Neural progenitor cell (in vitro differentiated cells): ENCODE measurements around the gene PPP2R5C. TPM values are rescaled to one million over a fixed set of nuclear protein-coding genes. Genes with fewer than 3 reads are reported as not detected.

Experiments
- DNase-seq: peaks from one replicate; pipeline ENCODE4 v3.0.0-alpha.2; 2016; ENCODE audit warnings: low spot score
- H2AFZ ChIP-seq: fragments of 200-600 bp; sonication (generic); replicated peaks from 2 replicates; pipeline ENCODE4 v1.6.1; 2016; ENCODE audit warnings: antibody characterized with exemption
- H3F3A ChIP-seq: fragments of 200-600 bp; sonication (generic); 2 replicates; pipeline ENCODE4 v1.6.1; 2016; ENCODE audit warnings: antibody characterized with exemption, low read depth
- H3K27ac ChIP-seq: fragments of 200-600 bp; sonication (generic); 2 replicates; pipeline ENCODE4 v1.5.1; 2016; ENCODE audit warnings: mild to moderate bottlenecking
- H3K27me3 ChIP-seq: fragments of 200-600 bp; sonication (generic); 2 replicates; pipeline ENCODE4 v1.6.1; 2016; ENCODE audit warnings: mild to moderate bottlenecking, moderate library complexity
- H3K36me3 ChIP-seq: fragments of 200-600 bp; sonication (generic); 2 replicates; pipeline ENCODE4 v1.5.1; 2016
- H3K4me1 ChIP-seq: fragments of 200-600 bp; sonication (generic); 2 replicates; pipeline ENCODE4 v1.6.1; 2016; ENCODE audit warnings: mixed run types
- H3K4me2 ChIP-seq: fragments of 200-600 bp; sonication (generic); 2 replicates; pipeline ENCODE4 v1.6.1; 2016
- H3K4me3 ChIP-seq: fragments of 200-600 bp; sonication (generic); 2 replicates; pipeline ENCODE4 v1.5.1; 2016
- H3K79me2 ChIP-seq: fragments of 200-600 bp; sonication (generic); 2 replicates; pipeline ENCODE4 v1.6.1; 2016; ENCODE audit warnings: low read depth
- H3K9ac ChIP-seq: fragments of 200-600 bp; sonication (generic); 2 replicates; pipeline ENCODE4 v1.6.1; 2016
- H3K9me3 ChIP-seq: fragments of 200-600 bp; sonication (generic); 2 replicates; pipeline ENCODE4 v1.5.1; 2016; ENCODE audit warnings: low read depth
- H4K20me1 ChIP-seq: fragments of 200-600 bp; sonication (generic); 2 replicates; pipeline ENCODE4 v1.6.1; 2016; ENCODE audit warnings: low read depth
- H3K27ac Mint-ChIP-seq: 3 replicates; pipeline ENCODE4 v1.8.0; 2021; ENCODE audit warnings: mixed read lengths
- H3K27me3 Mint-ChIP-seq: 2 replicates; pipeline ENCODE4 v1.8.0; 2022; ENCODE audit warnings: low read depth, mild to moderate bottlenecking, inconsistent platforms, moderate library complexity, mixed read lengths; ENCODE audit not compliant: insufficient read depth
- H3K36me3 Mint-ChIP-seq: 3 replicates; pipeline ENCODE4 v1.8.0; 2021; ENCODE audit warnings: mixed read lengths
- H3K4me1 Mint-ChIP-seq: 3 replicates; pipeline ENCODE4 v1.8.0; 2021; ENCODE audit warnings: mixed read lengths
- H3K4me3 Mint-ChIP-seq: 3 replicates; pipeline ENCODE4 v1.8.0; 2021; ENCODE audit warnings: mild to moderate bottlenecking, moderate library complexity, mixed read lengths
- H3K9me3 Mint-ChIP-seq: 3 replicates; pipeline ENCODE4 v1.8.0; 2020; ENCODE audit warnings: mixed read lengths
- CTCF ChIP-seq: fragments of 200-600 bp; sonication (generic); IDR thresholded peaks from 2 replicates; pipeline ENCODE4 v1.5.1; 2017; ENCODE audit warnings: antibody characterized with exemption, mild to moderate bottlenecking
- EZH2 ChIP-seq: fragments of 200-600 bp; sonication (generic); IDR thresholded peaks from 2 replicates; pipeline ENCODE4 v1.6.1; 2017; ENCODE audit warnings: antibody characterized with exemption, mild to moderate bottlenecking, moderate library complexity
- EZH2phosphoT487 ChIP-seq: fragments of 200-600 bp; sonication (generic); IDR thresholded peaks from 2 replicates; pipeline ENCODE4 v1.6.1; 2017; ENCODE audit warnings: antibody characterized with exemption
- total RNA-seq: library from RNA; depleted of rRNA; stranded (reverse); fragments of >200 nt; gene quantifications from 2 replicates; pipeline ENCODE4 v1.2.3, GENCODE V29; 2015; ENCODE audit warnings: low replicate concordance

Gene PPP2R5C
- total RNA-seq, 1 donor from 2014 or later = 183 TPM

- Histone ChIP-seq H3K79me2 (peaks cover 62% of the 10 kb centered on the region), H3K36me3 (no peaks in the 10 kb centered on the region), H3K9me3 (no peaks in the 10 kb centered on the region), H3K4me1 (peaks cover 2% of the 10 kb centered on the region), H3K4me3 (no peak overlapping the region), H3K27ac (no peak overlapping the region), H3K4me2 (no peak overlapping the region), H2AFZ (no peak overlapping the region), H3F3A (no peaks in the 10 kb centered on the region), H3K27me3 (no peaks in the 10 kb centered on the region), H4K20me1 (peaks cover 38% of the 10 kb centered on the region), H3K9ac (no peak overlapping the region)
- Mint-ChIP-seq H3K4me3 (no peak overlapping the region), H3K9me3 (peaks cover 2% of the 10 kb centered on the region), H3K36me3 (peaks cover 18% of the 10 kb centered on the region), H3K4me1 (peaks cover 5% of the 10 kb centered on the region), H3K27me3 (peaks cover 5% of the 10 kb centered on the region), H3K27ac (no peak overlapping the region)
- TF ChIP-seq EZH2phosphoT487 (no peak), CTCF (no peak), EZH2 (no peak)
- no peak for DNase-seq
Observed at GRCh38 chr14:101869217-101869616, 107.7 kb downstream of the PPP2R5C start.

- Histone ChIP-seq H3K4me3 (no peak overlapping the region), H3K9me3 (no peaks in the 10 kb centered on the region), H3K79me2 (peaks cover 72% of the 10 kb centered on the region), H3K4me2 (no peak overlapping the region), H3K9ac (no peak overlapping the region), H2AFZ (no peak overlapping the region), H4K20me1 (peaks cover 47% of the 10 kb centered on the region), H3F3A (peaks cover 3% of the 10 kb centered on the region), H3K27me3 (no peaks in the 10 kb centered on the region), H3K27ac (no peak overlapping the region), H3K36me3 (no peaks in the 10 kb centered on the region), H3K4me1 (peaks cover 2% of the 10 kb centered on the region)
- Mint-ChIP-seq H3K27me3 (peaks cover 5% of the 10 kb centered on the region), H3K4me1 (peaks cover 8% of the 10 kb centered on the region), H3K4me3 (no peak overlapping the region), H3K9me3 (peaks cover 2% of the 10 kb centered on the region), H3K36me3 (peaks cover 9% of the 10 kb centered on the region), H3K27ac (no peak overlapping the region)
- TF ChIP-seq EZH2 (no peak), EZH2phosphoT487 (no peak)
- no peak for DNase-seq
Observed at GRCh38 chr14:101870273-101870939, 108.9 kb downstream of the PPP2R5C start.

GRCh38 chr14:101872346-101872745 is 110.8 kb downstream of the PPP2R5C start:
- Histone ChIP-seq H3K4me3 (no peak overlapping the region), H3K27me3 (no peaks in the 10 kb centered on the region), H3K4me1 (peaks cover 2% of the 10 kb centered on the region), H3K9ac (no peak overlapping the region), H3K36me3 (no peaks in the 10 kb centered on the region), H3K27ac (no peak overlapping the region), H3F3A (peaks cover 3% of the 10 kb centered on the region), H4K20me1 (peaks cover 57% of the 10 kb centered on the region), H3K4me2 (no peak overlapping the region), H3K79me2 (peaks cover 88% of the 10 kb centered on the region), H2AFZ (no peak overlapping the region), H3K9me3 (no peaks in the 10 kb centered on the region)
- H3K4me1 Mint-ChIP-seq = peaks cover 16% of the 10 kb centered on the region
- peaks cover 5% of the 10 kb centered on the region for H3K27me3 Mint-ChIP-seq
- DNase-seq = no peak
- no peak overlapping the region for H3K27ac Mint-ChIP-seq
- no peaks in the 10 kb centered on the region for H3K9me3 Mint-ChIP-seq
- H3K4me3 Mint-ChIP-seq = no peak overlapping the region
- peaks cover 7% of the 10 kb centered on the region for H3K36me3 Mint-ChIP-seq
- TF ChIP-seq EZH2 (no peak), CTCF (no peak), EZH2phosphoT487 (no peak)

GRCh38 chr14:101873076-101873825 is 111.7 kb downstream of the PPP2R5C start:
- no peak overlapping the region for H2AFZ ChIP-seq
- H3K27ac ChIP-seq = no peak overlapping the region
- no peak for TF ChIP-seq EZH2phosphoT487
- no peak for TF ChIP-seq EZH2
- no peak for TF ChIP-seq CTCF
- H3K27ac Mint-ChIP-seq = no peak overlapping the region
- no peaks in the 10 kb centered on the region for H3K27me3 ChIP-seq
- H3K9me3 ChIP-seq = no peaks in the 10 kb centered on the region
- H3K4me2 ChIP-seq = no peak overlapping the region
- no peaks in the 10 kb centered on the region for H3K36me3 ChIP-seq
- peaks cover 5% of the 10 kb centered on the region for H3K27me3 Mint-ChIP-seq
- H3F3A ChIP-seq = peaks cover 3% of the 10 kb centered on the region
- H3K4me3 Mint-ChIP-seq = no peak overlapping the region
- H3K79me2 ChIP-seq = peaks cover 88% of the 10 kb centered on the region
- DNase-seq = no peak
- H3K9me3 Mint-ChIP-seq = no peaks in the 10 kb centered on the region
- peaks cover 2% of the 10 kb centered on the region for H3K4me1 ChIP-seq
- H3K4me3 ChIP-seq = no peak overlapping the region
- no peak overlapping the region for H3K9ac ChIP-seq
- peaks cover 21% of the 10 kb centered on the region for H3K4me1 Mint-ChIP-seq
- peaks cover 66% of the 10 kb centered on the region for H4K20me1 ChIP-seq
- H3K36me3 Mint-ChIP-seq = peaks cover 4% of the 10 kb centered on the region
